ENCODE measurements around the gene ABCF2. TPM values are rescaled to one million over a fixed set of nuclear protein-coding genes. Genes with fewer than 3 reads are reported as not detected.

The ABCF2 gene
- total RNA-seq, 1 donor from 2014 or later = 31.3 TPM

GRCh38 chr7:151254316-151254715 lies 27.3 kb upstream of the ABCF2 start:
- no peaks in the 10 kb centered on the region for H4K20me1 ChIP-seq (ENCODE audit: low read depth)
- H3F3A ChIP-seq (ENCODE audit: low read depth) = peaks cover 29% of the 10 kb centered on the region
- H2AFZ ChIP-seq (replicated peaks) = no peak overlapping the region
- H3K4me2 ChIP-seq = no peak overlapping the region
- Mint-ChIP-seq H3K4me3 (no peak overlapping the region), H3K27me3 (ENCODE audit: insufficient read depth, low read depth) (peaks cover 25% of the 10 kb centered on the region), H3K36me3 (no peaks in the 10 kb centered on the region), H3K4me1 (peaks cover 53% of the 10 kb centered on the region), H3K9me3 (no peaks in the 10 kb centered on the region), H3K27ac (peak overlapping the region; percentile 76)
- peaks cover 32% of the 10 kb centered on the region for H3K4me1 ChIP-seq
- H3K9ac ChIP-seq = no peak overlapping the region
- H3K27ac ChIP-seq = no peak overlapping the region
- no peak for TF ChIP-seq EZH2 (IDR thresholded peaks at IDR 0.05)
- TF ChIP-seq, protein P1, sequence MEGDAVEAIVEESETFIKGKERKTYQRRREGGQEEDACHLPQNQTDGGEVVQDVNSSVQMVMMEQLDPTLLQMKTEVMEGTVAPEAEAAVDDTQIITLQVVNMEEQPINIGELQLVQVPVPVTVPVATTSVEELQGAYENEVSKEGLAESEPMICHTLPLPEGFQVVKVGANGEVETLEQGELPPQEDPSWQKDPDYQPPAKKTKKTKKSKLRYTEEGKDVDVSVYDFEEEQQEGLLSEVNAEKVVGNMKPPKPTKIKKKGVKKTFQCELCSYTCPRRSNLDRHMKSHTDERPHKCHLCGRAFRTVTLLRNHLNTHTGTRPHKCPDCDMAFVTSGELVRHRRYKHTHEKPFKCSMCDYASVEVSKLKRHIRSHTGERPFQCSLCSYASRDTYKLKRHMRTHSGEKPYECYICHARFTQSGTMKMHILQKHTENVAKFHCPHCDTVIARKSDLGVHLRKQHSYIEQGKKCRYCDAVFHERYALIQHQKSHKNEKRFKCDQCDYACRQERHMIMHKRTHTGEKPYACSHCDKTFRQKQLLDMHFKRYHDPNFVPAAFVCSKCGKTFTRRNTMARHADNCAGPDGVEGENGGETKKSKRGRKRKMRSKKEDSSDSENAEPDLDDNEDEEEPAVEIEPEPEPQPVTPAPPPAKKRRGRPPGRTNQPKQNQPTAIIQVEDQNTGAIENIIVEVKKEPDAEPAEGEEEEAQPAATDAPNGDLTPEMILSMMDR (IDR thresholded peaks at IDR 0.05) = no peak
- no peak for TF ChIP-seq EZH2phosphoT487 (IDR thresholded peaks at IDR 0.05)
- no peaks in the 10 kb centered on the region for H3K36me3 ChIP-seq
- H3K9me3 ChIP-seq (ENCODE audit: low read depth) = no peaks in the 10 kb centered on the region
- DNase-seq (ENCODE audit: low spot score) = no peak
- H3K27me3 ChIP-seq = peaks cover 41% of the 10 kb centered on the region
- no peak overlapping the region for H3K4me3 ChIP-seq
- no peaks in the 10 kb centered on the region for H3K79me2 ChIP-seq (ENCODE audit: low read depth)

- TF ChIP-seq EZH2phosphoT487 (IDR thresholded peaks at IDR 0.05) (no peak), EZH2 (IDR thresholded peaks at IDR 0.05) (no peak)
- TF ChIP-seq, protein P1 (IDR thresholded peaks at IDR 0.05) = no peak
- Mint-ChIP-seq H3K27me3 (ENCODE audit: insufficient read depth, low read depth) (peaks cover 19% of the 10 kb centered on the region), H3K9me3 (no peaks in the 10 kb centered on the region), H3K27ac (peak overlapping the region; percentile 97), H3K4me3 (peak overlapping the region; percentile 86), H3K4me1 (peaks cover 55% of the 10 kb centered on the region), H3K36me3 (no peaks in the 10 kb centered on the region)
- Histone ChIP-seq H2AFZ (replicated peaks) (no peak overlapping the region), H3K9me3 (ENCODE audit: low read depth) (no peaks in the 10 kb centered on the region), H4K20me1 (ENCODE audit: low read depth) (no peaks in the 10 kb centered on the region), H3K27ac (no peak overlapping the region), H3K4me2 (peak overlapping the region; percentile 99), H3K4me1 (peaks cover 39% of the 10 kb centered on the region), H3F3A (ENCODE audit: low read depth) (peaks cover 36% of the 10 kb centered on the region), H3K79me2 (ENCODE audit: low read depth) (no peaks in the 10 kb centered on the region), H3K9ac (no peak overlapping the region), H3K4me3 (peak overlapping the region; percentile 90), H3K36me3 (no peaks in the 10 kb centered on the region), H3K27me3 (peaks cover 52% of the 10 kb centered on the region)
- peak; percentile 67 for DNase-seq (ENCODE audit: low spot score)
Measured at GRCh38 chr7:151252961-151253711, 26.1 kb upstream of the ABCF2 start.

DNA sequence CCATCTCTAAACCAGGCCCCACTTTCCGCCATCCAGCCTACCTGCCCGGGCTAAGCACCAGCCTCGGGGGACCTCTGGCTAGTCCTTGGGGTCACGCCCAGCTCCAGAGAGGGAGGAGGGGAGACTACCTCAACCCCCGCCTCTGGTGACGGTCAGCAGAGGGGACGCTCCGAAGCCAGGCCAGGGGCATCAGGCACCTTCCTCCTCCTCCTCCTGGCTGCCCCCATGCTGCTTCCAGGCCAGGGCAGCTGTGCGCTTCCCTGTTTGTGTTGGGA lies 25.5 kb upstream of the ABCF2 start:
- Mint-ChIP-seq H3K27ac (peak overlapping the region; percentile 97), H3K27me3 (ENCODE audit: insufficient read depth, low read depth) (peaks cover 21% of the 10 kb centered on the region), H3K4me3 (peak overlapping the region; percentile 86), H3K9me3 (no peaks in the 10 kb centered on the region), H3K36me3 (no peaks in the 10 kb centered on the region), H3K4me1 (peaks cover 60% of the 10 kb centered on the region)
- Histone ChIP-seq H3K9me3 (ENCODE audit: low read depth) (no peaks in the 10 kb centered on the region), H3F3A (ENCODE audit: low read depth) (peaks cover 38% of the 10 kb centered on the region), H3K4me1 (peaks cover 44% of the 10 kb centered on the region), H3K4me2 (peak overlapping the region; percentile 99), H3K27me3 (peaks cover 59% of the 10 kb centered on the region), H3K9ac (no peak overlapping the region), H3K36me3 (no peaks in the 10 kb centered on the region), H3K27ac (no peak overlapping the region), H4K20me1 (ENCODE audit: low read depth) (peaks cover 3% of the 10 kb centered on the region), H3K4me3 (peak overlapping the region; percentile 90), H3K79me2 (ENCODE audit: low read depth) (no peaks in the 10 kb centered on the region), H2AFZ (replicated peaks) (peak overlapping the region; percentile 97)
- TF ChIP-seq, protein P1 (IDR thresholded peaks at IDR 0.05) = no peak
- no peak for TF ChIP-seq EZH2phosphoT487 (IDR thresholded peaks at IDR 0.05)
- TF ChIP-seq EZH2 (IDR thresholded peaks at IDR 0.05) = no peak
- peak; percentile 36 for DNase-seq (ENCODE audit: low spot score)

All from neural progenitor cell (in vitro differentiated cells).